T-helper 2 cell treated with Interferon-gamma antibody and Interleukin-4, amounts not matched to agents 5 μg/mL and 100 μg/mL, for 36 hours (primary cell): ENCODE results near the gene PITPNM3.

ENCODE experiments used
- DNase-seq: peaks from one replicate; pipeline ENCODE4 v3.0.0; 2021; ENCODE audit warnings: low spot score
- H3K27ac Mint-ChIP-seq: one replicate; pipeline ENCODE4 v1.8.0; 2021; ENCODE audit warnings: mild to moderate bottlenecking, mixed read lengths
- H3K27me3 Mint-ChIP-seq: one replicate; pipeline ENCODE4 v1.8.0; 2021; ENCODE audit warnings: low read depth, mixed read lengths
- H3K36me3 Mint-ChIP-seq: one replicate; pipeline ENCODE4 v1.8.0; 2021; ENCODE audit warnings: low read depth, mixed read lengths
- H3K4me1 Mint-ChIP-seq: one replicate; pipeline ENCODE4 v1.8.0; 2021; ENCODE audit warnings: low read depth, mixed read lengths
- H3K4me3 Mint-ChIP-seq: one replicate; pipeline ENCODE4 v1.8.0; 2022; ENCODE audit warnings: mild to moderate bottlenecking, moderate library complexity, mixed read lengths
- H3K9me3 Mint-ChIP-seq: one replicate; pipeline ENCODE4 v1.8.0; 2021; ENCODE audit warnings: mixed read lengths

The PITPNM3 gene

DNA sequence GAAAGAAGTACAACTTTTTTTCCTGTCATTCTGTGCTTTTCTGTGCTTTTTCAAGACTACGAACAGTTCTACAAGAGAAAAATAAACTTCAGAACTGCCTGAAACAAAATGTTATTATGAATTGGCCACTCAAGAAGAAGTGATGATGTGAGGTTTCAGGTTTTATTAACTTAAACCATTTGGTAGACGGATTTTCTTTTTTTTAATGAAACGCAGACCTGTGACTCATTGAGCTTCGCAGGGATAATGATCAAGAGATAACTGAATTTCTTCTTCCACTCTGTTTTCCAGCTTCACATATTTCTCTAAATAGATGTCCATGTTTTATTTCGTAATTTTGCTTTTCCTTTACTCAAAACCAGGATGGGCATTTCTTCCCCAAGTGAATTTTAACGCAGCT is 154.1 kb downstream of the PITPNM3 start:
- Mint-ChIP-seq H3K4me3 (no peak overlapping the region), H3K36me3 (no peaks in the 10 kb centered on the region), H3K27ac (no peak overlapping the region), H3K27me3 (peaks cover 13% of the 10 kb centered on the region), H3K4me1 (no peaks in the 10 kb centered on the region), H3K9me3 (no peaks in the 10 kb centered on the region)
- DNase-seq = no peak
